ENCODE measurements around the gene SERPINA6.
"Not testable (repeated sequence)": the region's sequence is repeated elsewhere in the genome, so short reads cannot be mapped to it uniquely, and the experiment has no call there.

DNA sequence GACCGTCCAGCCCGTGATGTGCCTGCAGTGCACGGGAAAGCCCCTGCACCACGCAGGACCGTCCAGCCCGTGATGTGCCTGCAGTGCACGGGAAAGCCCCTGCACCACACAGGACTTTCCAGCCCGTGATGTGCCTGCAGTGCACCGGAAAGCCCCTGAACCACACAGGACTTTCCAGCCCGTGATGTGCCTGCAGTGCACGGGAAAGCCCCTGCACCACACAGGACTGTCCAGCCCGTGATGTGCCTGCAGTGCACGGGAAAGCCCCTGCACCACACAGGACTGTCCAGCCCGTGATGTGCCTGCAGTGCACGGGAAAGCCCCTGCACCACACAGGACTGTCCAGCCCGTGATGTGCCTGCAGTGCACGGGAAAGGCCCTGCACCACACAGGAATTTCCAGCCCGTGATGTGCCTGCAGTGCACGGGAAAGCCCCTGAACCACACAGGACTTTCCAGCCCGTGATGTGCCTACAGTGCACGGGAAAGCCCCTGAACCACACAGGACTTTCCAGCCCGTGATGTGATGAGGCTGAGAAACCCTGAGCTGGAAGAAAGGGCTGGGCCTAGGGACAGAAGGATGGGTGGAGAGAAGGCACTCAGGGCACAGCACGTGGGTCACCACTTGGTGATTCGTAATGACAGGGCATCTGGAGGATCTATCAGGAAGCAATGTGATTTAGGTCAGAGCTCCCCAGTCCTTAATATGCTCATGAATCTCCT lies 23.1 kb upstream of the SERPINA6 start:
- not testable (repeated sequence) for TF ChIP-seq CTCF, POLR2A (IDR thresholded peaks at IDR 0.05)

Measured in thyroid gland (tissue), 4 donors.